ENCODE data around the gene OR2T29. TPM values are rescaled to one million over a fixed set of nuclear protein-coding genes. Genes with fewer than 3 reads are reported as not detected.
"Not testable (repeated sequence)": the region's sequence is repeated elsewhere in the genome, so short reads cannot be mapped to it uniquely, and the experiment has no call there.

OR2T29 gene
- total RNA-seq, 1 donor from 2014 or later, result not detected

DNA sequence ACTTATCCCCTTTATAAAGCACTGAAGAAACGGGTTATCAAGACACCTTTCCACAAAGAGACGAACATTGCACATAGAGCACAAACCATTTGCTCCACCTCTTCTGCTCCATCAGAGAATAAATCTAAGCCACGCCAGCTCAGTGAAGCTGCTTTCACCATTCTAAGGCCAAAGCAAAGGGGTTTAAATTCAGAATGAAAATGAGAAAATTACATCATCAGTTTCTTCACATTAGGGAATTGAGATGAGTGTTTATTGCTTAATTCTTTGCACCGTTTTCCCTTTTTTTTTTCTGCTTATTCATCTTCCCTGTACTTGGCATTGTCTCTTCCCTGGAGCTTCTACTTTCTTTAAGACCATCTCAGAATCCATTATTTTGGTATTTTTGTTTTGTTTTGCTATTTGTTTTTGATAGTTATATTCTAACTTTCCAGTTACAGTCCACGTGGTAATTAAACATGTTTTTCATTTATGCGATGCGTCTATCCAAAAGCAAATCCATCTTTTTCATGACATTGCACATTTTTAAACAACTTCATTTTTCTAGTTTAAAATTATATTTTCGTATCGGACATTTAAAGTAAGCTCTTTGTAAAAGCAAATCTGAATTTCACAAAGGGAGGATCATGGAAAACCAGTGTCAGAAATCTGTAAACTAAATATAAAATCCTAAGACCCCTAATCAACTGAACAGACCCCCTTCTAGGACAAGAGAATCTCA is 13.8 kb upstream of the OR2T29 start:
- TF ChIP-seq, protein P1, sequence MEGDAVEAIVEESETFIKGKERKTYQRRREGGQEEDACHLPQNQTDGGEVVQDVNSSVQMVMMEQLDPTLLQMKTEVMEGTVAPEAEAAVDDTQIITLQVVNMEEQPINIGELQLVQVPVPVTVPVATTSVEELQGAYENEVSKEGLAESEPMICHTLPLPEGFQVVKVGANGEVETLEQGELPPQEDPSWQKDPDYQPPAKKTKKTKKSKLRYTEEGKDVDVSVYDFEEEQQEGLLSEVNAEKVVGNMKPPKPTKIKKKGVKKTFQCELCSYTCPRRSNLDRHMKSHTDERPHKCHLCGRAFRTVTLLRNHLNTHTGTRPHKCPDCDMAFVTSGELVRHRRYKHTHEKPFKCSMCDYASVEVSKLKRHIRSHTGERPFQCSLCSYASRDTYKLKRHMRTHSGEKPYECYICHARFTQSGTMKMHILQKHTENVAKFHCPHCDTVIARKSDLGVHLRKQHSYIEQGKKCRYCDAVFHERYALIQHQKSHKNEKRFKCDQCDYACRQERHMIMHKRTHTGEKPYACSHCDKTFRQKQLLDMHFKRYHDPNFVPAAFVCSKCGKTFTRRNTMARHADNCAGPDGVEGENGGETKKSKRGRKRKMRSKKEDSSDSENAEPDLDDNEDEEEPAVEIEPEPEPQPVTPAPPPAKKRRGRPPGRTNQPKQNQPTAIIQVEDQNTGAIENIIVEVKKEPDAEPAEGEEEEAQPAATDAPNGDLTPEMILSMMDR (IDR thresholded peaks at IDR 0.05), result no peak
- H3K27ac Mint-ChIP-seq (ENCODE audit: unreplicated experiment), result no peak overlapping the region
- H3K9me3 Mint-ChIP-seq (ENCODE audit: low read depth), result peaks cover 38% of the 10 kb centered on the region
- H3K36me3 Mint-ChIP-seq (ENCODE audit: low read depth), result no peaks in the 10 kb centered on the region
- no peaks in the 10 kb centered on the region for H3K27me3 Mint-ChIP-seq (ENCODE audit: low read depth)
- H3K4me3 Mint-ChIP-seq (ENCODE audit: unreplicated experiment), result no peak overlapping the region
- no peaks in the 10 kb centered on the region for H3K4me1 Mint-ChIP-seq (ENCODE audit: low read depth)
- no peak for DNase-seq (ENCODE audit: low spot score)

DNA sequence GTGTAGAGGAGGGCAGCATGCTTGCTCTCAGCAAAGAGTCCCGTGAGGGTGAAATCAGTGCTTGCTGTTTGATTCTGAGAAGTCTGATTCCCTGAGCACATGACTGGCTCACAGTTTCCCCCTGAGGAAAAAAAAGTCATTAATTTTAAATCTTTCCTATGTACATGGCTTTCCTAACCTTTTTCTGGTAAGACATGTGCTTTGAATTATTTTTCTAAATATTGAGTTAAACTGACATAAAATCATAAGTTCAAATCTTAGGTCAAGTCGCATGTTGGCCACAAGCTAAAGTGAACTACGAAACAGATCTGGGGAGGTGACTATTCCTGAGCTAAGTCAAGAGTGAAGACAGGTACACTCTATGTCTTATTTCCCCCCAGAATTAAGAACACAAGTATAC is 12.1 kb upstream of the OR2T29 start, which contains the start of gene OR2T34:
TSS of gene OR2T34 (minus strand) at position 101 of the 400 bp plus-strand sequence. CDS start at position 101, 0 bp downstream.
- H3K4me3 Mint-ChIP-seq (ENCODE audit: unreplicated experiment); H3K27me3 Mint-ChIP-seq (ENCODE audit: low read depth); H3K4me1 Mint-ChIP-seq (ENCODE audit: low read depth); H3K36me3 Mint-ChIP-seq (ENCODE audit: low read depth); DNase-seq (ENCODE audit: low spot score); H3K27ac Mint-ChIP-seq (ENCODE audit: unreplicated experiment): not testable (repeated sequence)
- peaks cover 27% of the 10 kb centered on the region for H3K9me3 Mint-ChIP-seq (ENCODE audit: low read depth)

DNA sequence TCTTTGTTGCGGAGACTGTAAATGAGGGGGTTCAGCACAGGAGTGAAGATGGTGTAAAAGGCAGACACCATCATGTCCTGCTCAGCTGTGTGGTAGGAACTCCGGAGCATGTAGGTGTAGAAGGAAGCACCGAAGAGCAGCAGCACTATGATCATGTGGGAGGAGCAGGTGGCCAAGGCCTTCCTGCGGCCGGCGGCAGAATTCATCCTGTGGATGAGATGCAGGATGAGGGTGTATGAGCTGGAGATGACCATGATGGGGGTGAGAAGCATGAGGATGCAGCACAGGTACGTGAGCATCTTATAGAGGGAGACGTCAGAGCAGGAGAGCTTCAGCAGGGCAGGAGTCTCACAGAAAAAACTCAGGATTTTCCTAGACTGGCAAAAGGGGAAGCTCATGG is 11.3 kb upstream of the OR2T29 start:
- H3K9me3 Mint-ChIP-seq (ENCODE audit: low read depth), result peaks cover 21% of the 10 kb centered on the region

DNA sequence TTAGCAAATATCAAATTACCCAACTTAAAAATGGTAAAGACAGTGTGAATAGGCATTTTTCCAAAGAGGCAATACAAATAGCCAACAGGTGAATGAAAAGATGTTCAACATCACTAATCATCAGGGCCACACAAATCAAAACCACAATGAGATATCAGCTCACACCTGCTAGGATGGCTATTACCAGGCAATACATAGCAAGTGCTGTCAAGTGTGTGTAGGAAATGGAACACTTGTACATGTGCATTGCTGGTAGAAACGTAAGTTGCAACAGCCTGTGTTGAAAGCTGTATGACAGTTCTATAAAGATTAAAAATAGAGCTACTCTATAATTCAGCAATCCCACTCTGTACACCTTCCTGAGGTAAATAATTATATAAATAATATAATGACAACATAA is 9.5 kb upstream of the OR2T29 start:
- not testable (repeated sequence) for H3K27ac Mint-ChIP-seq (ENCODE audit: unreplicated experiment); H3K4me3 Mint-ChIP-seq (ENCODE audit: unreplicated experiment)

More for the DNA sequence above, 11.3 kb upstream of the OR2T29 start:
- H3K4me1 Mint-ChIP-seq (ENCODE audit: low read depth); H3K4me3 Mint-ChIP-seq (ENCODE audit: unreplicated experiment); H3K36me3 Mint-ChIP-seq (ENCODE audit: low read depth); DNase-seq (ENCODE audit: low spot score); H3K27me3 Mint-ChIP-seq (ENCODE audit: low read depth); H3K27ac Mint-ChIP-seq (ENCODE audit: unreplicated experiment): not testable (repeated sequence)

DNA sequence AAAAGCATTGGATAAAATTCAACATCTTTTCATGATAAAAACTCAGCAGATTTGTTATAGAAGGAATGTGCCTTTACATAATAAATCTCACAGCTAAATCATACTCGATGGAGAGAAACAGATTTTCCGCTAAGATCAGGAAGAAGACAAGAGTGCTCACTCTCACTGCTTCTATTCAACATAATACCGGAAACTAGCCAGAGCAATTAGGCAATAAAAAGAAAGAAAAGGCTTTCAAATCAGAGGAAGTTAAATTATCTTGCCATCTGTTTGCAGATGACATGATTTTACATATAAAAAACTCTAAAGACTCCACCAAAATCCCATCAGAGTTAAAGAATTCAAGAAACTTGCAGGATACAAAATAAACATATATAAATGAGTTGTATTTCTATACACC is 8.2 kb upstream of the OR2T29 start:
- not testable (repeated sequence) for H3K27ac Mint-ChIP-seq (ENCODE audit: unreplicated experiment); H3K4me1 Mint-ChIP-seq (ENCODE audit: low read depth); DNase-seq (ENCODE audit: low spot score); H3K4me3 Mint-ChIP-seq (ENCODE audit: unreplicated experiment); H3K36me3 Mint-ChIP-seq (ENCODE audit: low read depth); H3K27me3 Mint-ChIP-seq (ENCODE audit: low read depth); H3K9me3 Mint-ChIP-seq (ENCODE audit: low read depth)

More for the DNA sequence above, 9.5 kb upstream of the OR2T29 start:
- H3K27me3 Mint-ChIP-seq (ENCODE audit: low read depth); H3K4me1 Mint-ChIP-seq (ENCODE audit: low read depth); H3K36me3 Mint-ChIP-seq (ENCODE audit: low read depth); DNase-seq (ENCODE audit: low spot score): not testable (repeated sequence)
- H3K9me3 Mint-ChIP-seq (ENCODE audit: low read depth), result peaks cover 15% of the 10 kb centered on the region

DNA sequence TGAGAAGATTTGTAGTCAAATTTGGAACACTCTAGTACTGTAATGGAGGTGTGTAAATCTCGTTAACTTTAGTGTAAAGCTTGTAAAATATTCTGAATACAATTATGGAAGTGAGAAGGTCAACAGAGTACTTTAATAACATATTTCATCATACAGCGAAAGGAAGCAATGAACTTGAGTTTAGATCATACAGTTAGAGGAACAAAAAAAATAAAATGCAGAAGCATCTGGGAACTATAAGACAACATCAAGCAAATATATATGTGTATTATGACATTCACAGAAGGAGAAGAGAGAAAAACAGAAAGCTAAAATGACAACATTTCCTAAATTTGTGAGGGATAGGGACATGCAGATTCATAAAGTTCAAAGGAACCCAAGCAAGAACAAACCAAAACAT is 6.5 kb upstream of the OR2T29 start:
- not testable (repeated sequence) for DNase-seq (ENCODE audit: low spot score); H3K36me3 Mint-ChIP-seq (ENCODE audit: low read depth); H3K4me1 Mint-ChIP-seq (ENCODE audit: low read depth); H3K9me3 Mint-ChIP-seq (ENCODE audit: low read depth); H3K27ac Mint-ChIP-seq (ENCODE audit: unreplicated experiment); H3K4me3 Mint-ChIP-seq (ENCODE audit: unreplicated experiment); H3K27me3 Mint-ChIP-seq (ENCODE audit: low read depth)

DNA sequence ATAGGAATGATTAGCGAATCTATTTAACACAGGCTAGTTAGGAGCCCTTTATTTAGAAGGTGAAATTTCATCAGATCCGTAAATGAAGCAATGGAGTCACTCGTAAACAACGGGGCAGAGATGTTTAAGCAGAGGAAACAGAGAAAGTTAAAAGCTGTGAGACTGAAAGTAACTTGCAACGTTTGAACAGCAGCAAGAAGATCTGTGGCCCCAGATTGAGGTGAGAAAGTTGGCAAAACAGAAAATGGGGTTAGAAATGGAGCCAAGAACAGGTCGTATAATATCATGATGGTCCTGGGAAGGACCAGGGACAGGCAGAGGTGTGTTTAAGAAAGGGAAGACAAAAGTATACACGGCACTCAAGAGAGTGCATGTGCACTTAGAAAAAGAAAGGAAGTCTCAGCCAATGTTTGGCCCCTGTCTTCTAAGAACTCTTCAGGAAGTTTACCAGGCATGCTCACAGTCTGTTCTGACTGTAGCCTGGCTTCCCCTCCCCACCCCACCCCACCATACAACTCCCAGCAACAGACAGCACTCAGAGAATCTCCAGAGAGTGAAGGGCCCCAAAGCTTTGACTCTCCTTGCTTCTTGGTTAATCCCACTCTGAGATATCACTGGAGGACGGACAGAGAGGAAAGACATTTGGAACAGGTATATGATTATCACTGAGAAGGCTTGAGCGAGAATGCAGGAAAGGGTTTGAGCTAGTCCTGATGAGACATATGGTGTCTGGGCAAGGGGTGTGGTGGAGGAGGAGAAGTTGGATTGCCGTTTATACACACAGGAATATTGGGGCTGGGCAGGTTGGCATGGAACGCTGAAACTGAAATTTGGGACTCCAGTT is 3.2 kb upstream of the OR2T29 start:
- not testable (repeated sequence) for H3K36me3 Mint-ChIP-seq (ENCODE audit: low read depth); H3K4me3 Mint-ChIP-seq (ENCODE audit: unreplicated experiment); H3K4me1 Mint-ChIP-seq (ENCODE audit: low read depth); H3K27me3 Mint-ChIP-seq (ENCODE audit: low read depth); H3K27ac Mint-ChIP-seq (ENCODE audit: unreplicated experiment); DNase-seq (ENCODE audit: low spot score); H3K9me3 Mint-ChIP-seq (ENCODE audit: low read depth)

- H3K4me3 Mint-ChIP-seq (ENCODE audit: unreplicated experiment), result not testable (repeated sequence)
Observed at GRCh38 chr1:248551027-248551426, 11.5 kb downstream of the OR2T29 start.

DNA sequence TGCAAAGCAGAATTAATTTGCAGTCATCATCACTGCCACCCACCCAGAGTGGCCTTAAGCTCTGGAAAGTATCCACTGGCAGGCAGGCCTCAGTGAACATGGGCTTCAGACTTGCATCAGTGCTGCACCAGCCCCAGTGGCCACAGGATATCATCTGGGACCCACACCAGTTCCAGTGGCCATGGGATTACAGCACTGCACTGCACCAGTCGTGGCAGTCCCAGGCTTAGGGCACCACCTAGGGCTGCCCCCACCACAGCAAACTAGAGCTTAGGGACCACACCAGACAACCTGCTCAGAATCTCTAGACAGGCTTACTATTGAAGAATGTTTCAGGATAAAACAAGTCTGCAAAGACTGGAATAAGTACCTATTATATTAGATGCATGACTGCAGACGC is 15.2 kb downstream of the OR2T29 start:
- not testable (repeated sequence) for H3K36me3 Mint-ChIP-seq (ENCODE audit: low read depth); DNase-seq (ENCODE audit: low spot score); H3K27me3 Mint-ChIP-seq (ENCODE audit: low read depth); H3K27ac Mint-ChIP-seq (ENCODE audit: unreplicated experiment); H3K9me3 Mint-ChIP-seq (ENCODE audit: low read depth); H3K4me1 Mint-ChIP-seq (ENCODE audit: low read depth); H3K4me3 Mint-ChIP-seq (ENCODE audit: unreplicated experiment)

More at GRCh38 chr1:248551027-248551426, 11.5 kb downstream of the OR2T29 start:
- DNase-seq (ENCODE audit: low spot score); H3K4me1 Mint-ChIP-seq (ENCODE audit: low read depth); H3K36me3 Mint-ChIP-seq (ENCODE audit: low read depth); H3K9me3 Mint-ChIP-seq (ENCODE audit: low read depth); H3K27ac Mint-ChIP-seq (ENCODE audit: unreplicated experiment); H3K27me3 Mint-ChIP-seq (ENCODE audit: low read depth): not testable (repeated sequence)

DNA sequence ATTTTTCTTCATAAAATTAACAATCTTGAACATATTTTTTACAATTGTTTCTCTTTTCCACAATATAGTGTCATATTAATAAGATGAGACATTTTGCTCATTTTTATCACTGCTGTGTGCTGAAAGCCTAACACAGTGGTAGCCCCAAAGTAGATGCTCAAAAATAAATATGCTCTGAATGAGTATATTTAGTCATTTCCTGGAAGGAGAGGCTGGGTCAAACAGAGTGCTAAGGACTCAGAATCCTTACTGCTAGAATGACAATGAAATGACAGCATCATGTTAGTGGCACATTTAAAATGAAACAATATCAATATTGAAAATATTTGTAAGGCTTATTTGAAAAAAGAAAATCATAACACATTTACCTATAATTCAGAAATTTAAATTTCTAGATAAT is 25.1 kb downstream of the OR2T29 start:
- H3K4me1 Mint-ChIP-seq (ENCODE audit: low read depth); H3K36me3 Mint-ChIP-seq (ENCODE audit: low read depth); H3K9me3 Mint-ChIP-seq (ENCODE audit: low read depth); H3K27ac Mint-ChIP-seq (ENCODE audit: unreplicated experiment); H3K4me3 Mint-ChIP-seq (ENCODE audit: unreplicated experiment); H3K27me3 Mint-ChIP-seq (ENCODE audit: low read depth); DNase-seq (ENCODE audit: low spot score): not testable (repeated sequence)
